Articular chondrocyte of knee joint (primary cell): ENCODE measurements around the gene ALG8. TPM values are rescaled to one million over a fixed set of nuclear protein-coding genes. Genes with fewer than 3 reads are reported as not detected.

ENCODE experiments used
- small RNA-seq: library from RNA; depleted of rRNA; stranded (forward); fragments of <200 nt; gene quantifications from one replicate; pipeline ENCODE3, GENCODE V24; 2012
- total RNA-seq: library from RNA; depleted of rRNA; stranded (reverse); fragments of >200 nt; gene quantifications from 2 replicates; pipeline ENCODE4 v1.2.3, GENCODE V29; 2012

ALG8 gene
- total RNA-seq = 39.7 and 50.4 TPM in 2 replicates

DNA sequence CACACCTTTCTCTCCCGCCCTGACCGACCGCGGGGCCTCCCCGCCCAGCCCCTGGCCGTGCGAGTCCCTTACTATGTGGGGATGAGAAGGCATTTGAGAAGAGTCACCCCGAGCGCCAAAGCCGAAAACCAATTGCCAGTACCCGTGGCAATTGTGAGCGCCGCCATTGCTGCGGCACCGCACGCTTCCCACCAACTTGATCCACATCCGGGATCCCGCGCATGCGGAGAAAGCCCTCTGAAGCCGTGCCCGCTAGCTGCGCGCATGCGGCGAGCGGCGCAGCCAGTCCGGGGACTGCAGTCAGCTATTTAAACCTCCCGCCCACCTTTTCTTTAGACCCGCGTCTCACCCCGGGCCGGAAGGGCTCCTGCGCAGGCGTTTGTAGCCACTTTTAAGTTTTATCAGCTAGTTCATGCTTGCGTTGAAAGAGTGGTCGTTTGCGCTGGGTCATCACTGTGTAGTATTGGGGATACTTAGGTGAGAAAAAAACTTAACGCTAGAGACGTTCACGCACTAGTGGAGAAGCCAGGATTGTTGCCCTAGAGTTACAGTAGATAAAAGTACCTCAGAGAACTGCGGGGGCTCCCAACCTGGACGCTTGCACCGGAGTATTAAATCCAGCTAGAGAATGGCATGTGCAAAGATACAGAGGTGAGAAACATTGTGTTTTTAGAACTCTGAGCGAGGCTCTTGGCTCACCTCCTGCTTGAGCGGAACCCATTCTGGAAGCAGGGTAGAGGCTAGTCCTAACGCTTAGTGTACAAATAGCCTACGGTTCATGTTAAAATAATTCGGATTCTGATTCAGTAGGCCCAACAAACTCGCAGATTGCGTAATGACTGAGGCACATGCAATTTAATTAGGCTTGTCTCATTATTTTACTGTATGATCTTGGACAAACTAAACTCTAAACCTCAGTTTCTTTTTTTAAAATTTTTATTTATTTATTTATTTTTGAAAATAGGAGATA lies at the start of gene ALG8:
TSS of gene ALG8 (minus strand) at position 205 of the 970 bp plus-strand sequence. CDS start at position 167, 38 bp downstream.

DNA sequence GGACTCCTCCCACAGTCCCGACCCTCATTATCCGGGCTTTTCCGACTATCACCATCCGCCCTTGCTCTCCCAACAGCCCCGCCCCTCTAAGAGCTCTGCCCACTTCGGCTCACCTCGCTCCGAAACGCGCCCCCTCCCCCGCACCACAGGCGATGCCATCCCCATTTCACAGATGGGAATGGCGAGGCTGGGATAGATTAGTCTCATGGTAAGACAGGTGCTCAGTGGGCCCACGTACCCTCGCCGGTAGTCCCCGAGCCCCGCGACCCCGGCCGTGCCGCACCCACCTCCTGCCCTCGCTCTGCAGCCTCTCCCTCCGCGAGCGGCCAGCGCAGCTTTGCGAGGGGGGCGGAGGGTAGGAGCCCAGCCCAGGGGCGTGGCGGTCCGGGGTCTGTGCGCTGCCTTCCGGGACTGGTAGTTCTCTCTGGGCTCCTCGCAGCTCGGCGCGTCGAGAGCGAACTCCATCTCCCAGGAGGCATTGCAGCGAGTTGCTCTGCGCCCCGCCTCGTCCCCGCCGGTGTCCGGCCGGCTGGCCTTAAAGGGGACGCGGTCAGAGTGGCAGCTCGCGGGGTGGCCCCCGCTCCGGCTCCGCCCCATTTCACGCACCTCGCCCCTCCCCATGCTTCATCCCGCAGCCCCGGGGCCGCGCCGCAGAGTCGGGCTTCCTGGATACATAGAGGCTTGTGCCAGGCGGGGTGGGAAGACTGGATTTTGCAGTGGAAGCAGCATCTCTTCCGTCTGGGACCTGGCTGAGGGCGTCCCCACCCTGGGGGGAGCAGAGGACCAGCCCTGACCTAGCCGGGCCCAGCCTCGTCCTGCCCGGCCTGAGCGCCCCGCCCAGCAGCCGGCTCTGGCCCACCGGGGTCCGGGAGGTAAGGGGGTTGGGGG lies 49.1 kb upstream of the ALG8 start, which contains the start of the genes KCTD21 and USP35:
TSS of gene KCTD21 (minus strand) at position 341 of the 888 bp plus-strand sequence. CDS start 14,072 bp downstream, outside the sequence.
TSS of gene USP35 (plus strand) at position 634 of the 888 bp plus-strand sequence. CDS start 7,327 bp downstream, outside the sequence.

DNA sequence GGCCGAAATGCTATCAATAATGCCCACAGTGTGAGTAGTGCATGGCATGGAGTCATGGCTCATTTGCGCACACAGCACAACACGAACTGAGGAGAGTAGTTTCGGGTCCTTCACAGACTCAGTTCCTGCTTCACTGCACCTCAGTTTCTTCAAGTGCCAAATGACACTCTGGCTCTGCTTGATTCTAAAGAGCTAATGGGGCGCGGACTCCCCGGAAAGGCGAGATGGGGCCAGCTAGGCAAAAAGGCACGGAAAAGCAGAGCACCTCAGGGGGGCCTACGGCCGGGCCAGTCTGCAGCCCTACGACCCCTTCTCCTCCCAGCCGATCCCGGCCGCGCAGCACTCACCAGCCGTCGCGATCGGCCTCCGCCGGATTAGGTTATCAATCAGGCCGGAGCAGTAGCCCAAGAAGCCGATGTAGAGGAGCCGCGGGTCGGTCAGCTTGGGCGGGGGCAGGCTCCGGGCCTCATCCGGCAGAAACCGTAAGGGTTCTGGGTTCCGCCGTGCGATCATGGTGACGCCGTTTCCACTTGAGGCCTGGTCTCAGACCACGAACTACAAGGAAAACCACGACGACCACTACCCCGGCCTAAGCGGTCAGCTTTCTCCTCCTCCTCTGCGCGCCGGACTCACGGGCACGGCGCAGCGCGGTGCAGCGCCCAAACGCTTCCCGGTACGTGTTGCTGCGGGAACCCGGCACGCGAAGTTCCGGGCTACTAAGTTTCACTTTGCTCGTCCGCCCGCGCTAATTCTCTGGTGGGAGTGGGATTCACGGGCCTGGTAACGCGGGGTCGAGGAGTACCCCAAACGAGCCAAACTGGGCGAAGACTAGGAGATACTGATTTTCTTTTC lies 60.0 kb downstream of the ALG8 start, which contains the start of gene NDUFC2:
TSS of gene NDUFC2 (minus strand) at position 631 of the 852 bp plus-strand sequence. CDS start at position 513, 118 bp downstream.

DNA sequence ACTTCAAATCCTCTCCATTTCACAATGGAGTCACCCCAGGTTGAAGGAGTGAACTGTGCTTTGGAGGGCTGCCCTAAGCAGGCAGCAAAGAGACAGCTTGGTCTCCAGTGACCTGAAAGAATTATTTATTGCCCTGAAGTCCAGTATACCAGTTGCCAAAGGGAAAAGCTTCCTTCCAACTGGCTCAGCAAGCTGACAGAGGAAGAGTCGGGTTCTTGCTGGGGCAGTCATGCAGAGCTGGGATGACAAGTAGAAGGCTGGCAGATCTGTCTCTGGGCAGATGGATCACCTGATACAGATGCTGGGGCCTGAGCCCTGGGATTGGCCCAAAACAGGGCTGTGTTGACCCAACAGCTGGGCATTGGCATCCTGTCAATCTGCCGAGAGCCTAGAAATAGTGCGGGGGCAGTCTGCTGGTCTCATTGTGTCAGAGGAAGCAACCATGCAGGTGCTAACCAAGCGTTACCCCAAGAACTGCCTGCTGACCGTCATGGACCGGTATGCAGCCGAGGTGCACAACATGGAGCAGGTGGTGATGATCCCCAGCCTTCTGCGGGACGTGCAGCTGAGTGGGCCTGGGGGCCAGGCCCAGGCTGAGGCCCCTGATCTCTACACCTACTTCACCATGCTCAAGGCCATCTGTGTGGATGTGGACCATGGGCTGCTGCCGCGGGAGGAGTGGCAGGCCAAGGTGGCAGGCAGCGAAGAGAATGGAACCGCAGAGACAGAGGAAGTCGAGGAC lies 75.8 kb downstream of the ALG8 start, which contains the start of gene THRSP:
TSS of gene THRSP (plus strand) at position 422 of the 742 bp plus-strand sequence. CDS start at position 443, 21 bp downstream.

Small RNA genes lying within 50 kb of the gene (small RNA-seq; reads per million reads assigned to genes)
- not detected for gene RNU6-126P

Other genes starting within 250 kb of the ALG8 start
- gene INTS4, start 145.0 kb downstream of the ALG8 start, total RNA-seq = 37.0 and 41.7 TPM in 2 replicates
- 1.7 and 3.7 TPM in 2 replicates for gene KCTD14, start 116.3 kb downstream of the ALG8 start, total RNA-seq
- 0.13 TPM in 1 of 2 replicates, not detected in the other for gene THRSP, start 75.8 kb downstream of the ALG8 start, total RNA-seq
- 69.2 and 117 TPM in 2 replicates for gene NDUFC2, start 59.8 kb downstream of the ALG8 start, total RNA-seq
- gene KCTD21, start 49.0 kb upstream of the ALG8 start, total RNA-seq = 10.6 and 13.8 TPM in 2 replicates
- gene USP35, start 49.3 kb upstream of the ALG8 start, total RNA-seq = 11.6 and 13.5 TPM in 2 replicates